Endothelial cell of umbilical vein (primary cell): Measurements from ENCODE around the gene COL18A1.

Experiments used
- CTCF ChIP-seq, 2 donors: IDR thresholded peaks; 1 replicate in 1 of 2; 2 replicates in 1 of 2; pipeline ENCODE4 v1.5.1; 2011; ENCODE audit warnings: low read length in 2 of 2, mild to moderate bottlenecking in 2 of 2, moderate library complexity in 2 of 2, control low read depth in 1 of 2, inconsistent platforms in 1 of 2, low read depth in 1 of 2; ENCODE audit not compliant: insufficient read depth in 1 of 2; ENCODE audit errors: extremely low read depth in 1 of 2
- EZH2 ChIP-seq: IDR thresholded peaks from 2 replicates; pipeline ENCODE4 v1.6.1; 2012; ENCODE audit warnings: borderline replicate concordance, low read depth, mild to moderate bottlenecking, moderate library complexity, low read length, inconsistent platforms; ENCODE audit not compliant: severe bottlenecking
- GATA2 ChIP-seq: IDR thresholded peaks from 2 replicates; pipeline ENCODE4 v1.7.0; 2011; ENCODE audit warnings: low read depth, mild to moderate bottlenecking, moderate library complexity, mixed read lengths, low read length; ENCODE audit not compliant: insufficient read length, insufficient read depth
- JUN ChIP-seq: IDR thresholded peaks from 2 replicates; pipeline ENCODE4 v1.6.1; 2011; ENCODE audit warnings: borderline replicate concordance, low read depth; ENCODE audit not compliant: insufficient read length, insufficient read depth
- MYC ChIP-seq: IDR thresholded peaks from one replicate; pipeline ENCODE4 v1.6.1; 2011; ENCODE audit warnings: mild to moderate bottlenecking, low read depth, low read length
- POLR2A ChIP-seq: IDR thresholded peaks from 2 replicates; pipeline ENCODE4 v1.6.1; 2012; ENCODE audit warnings: low read depth, mild to moderate bottlenecking, control low read depth, low read length
- POLR2AphosphoS5 ChIP-seq: IDR thresholded peaks from 2 replicates; pipeline ENCODE4 v1.6.1; 2012; ENCODE audit warnings: low read depth, mild to moderate bottlenecking, control low read depth, low read length, moderate library complexity; ENCODE audit not compliant: insufficient read depth
- TF ChIP-seq, protein P1 (sequence below): IDR thresholded peaks from 2 replicates; pipeline ENCODE4 v1.6.1; 2011; ENCODE audit not compliant: insufficient read depth, insufficient read length

DNA sequence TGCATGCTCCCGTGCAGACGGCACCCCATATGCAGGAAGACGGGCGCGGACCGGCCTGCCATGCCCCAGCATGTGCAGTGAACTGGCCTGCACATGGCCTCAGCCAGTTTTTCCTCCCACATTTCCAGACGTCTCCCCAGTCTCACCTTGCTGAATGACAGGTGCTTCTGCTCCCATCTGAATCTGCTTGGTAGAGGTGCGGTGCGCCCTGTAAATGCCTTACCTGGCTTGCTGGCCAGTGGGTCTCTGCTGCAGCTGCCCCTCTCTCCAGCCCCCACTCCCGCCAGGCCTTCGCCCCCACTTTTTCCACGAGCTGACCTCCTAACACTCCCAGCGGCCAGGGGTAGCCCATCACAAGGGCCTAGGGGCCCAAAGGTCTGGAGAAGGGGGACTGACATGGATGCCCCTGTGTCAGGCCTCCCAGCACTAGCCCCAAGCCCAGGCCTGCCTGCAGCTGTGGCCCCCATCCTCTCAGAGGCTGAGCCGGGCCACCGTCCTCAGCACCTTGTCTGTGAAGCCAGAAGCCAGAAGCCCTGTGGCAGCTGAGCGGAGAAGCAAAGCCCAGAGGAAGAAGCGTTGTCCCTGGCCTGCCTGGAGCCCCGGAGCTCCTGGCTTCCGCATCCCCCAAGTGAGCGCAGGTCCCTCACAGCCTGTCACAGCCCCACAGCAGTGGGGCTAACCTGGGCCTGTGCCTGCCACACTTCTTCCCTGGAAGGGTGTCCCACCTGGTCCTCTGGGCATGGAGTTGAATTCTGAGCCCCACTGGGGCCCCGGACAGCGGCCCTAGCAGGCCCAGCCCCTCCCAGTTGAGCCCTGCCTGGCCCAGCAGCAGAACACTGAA, 140.9 kb downstream of the COL18A1 start:
- TF ChIP-seq CTCF (IDR thresholded peaks at IDR 0.05; ENCODE audit: extremely low read depth in 1 of 2, insufficient read depth in 1 of 2, low read depth in 1 of 2, low read length in 2 of 2), result no peak
- TF ChIP-seq EZH2, result no peak
- no peak for TF ChIP-seq POLR2AphosphoS5
- TF ChIP-seq MYC, result no peak
- TF ChIP-seq POLR2A, result no peak
- TF ChIP-seq JUN, result no peak
- TF ChIP-seq, protein P1, sequence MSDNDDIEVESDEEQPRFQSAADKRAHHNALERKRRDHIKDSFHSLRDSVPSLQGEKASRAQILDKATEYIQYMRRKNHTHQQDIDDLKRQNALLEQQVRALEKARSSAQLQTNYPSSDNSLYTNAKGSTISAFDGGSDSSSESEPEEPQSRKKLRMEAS, result no peak
- TF ChIP-seq GATA2, result no peak
